Coronary artery (tissue), 2 donors: ENCODE data around the gene CNNM3.
A peak's percentile ranks its signal among the peaks of the same experiment; 100 is the strongest.
"Not testable (repeated sequence)": the region's sequence is repeated elsewhere in the genome, so short reads cannot be mapped to it uniquely, and the experiment has no call there.

Source experiments
- DNase-seq: peaks from one replicate; pipeline ENCODE4 v3.0.0-alpha.2; 2017; ENCODE audit warnings: low spot score
- H3K27ac ChIP-seq, 2 donors: fragments of 200-600 bp; sonication (generic); one replicate each; pipeline ENCODE4 v1.5.1; 2016 to 2019
- H3K4me3 ChIP-seq: fragments of 200-600 bp; sonication (generic); 2 replicates; pipeline ENCODE4 v1.5.1; 2016; ENCODE audit warnings: mild to moderate bottlenecking, moderate library complexity
- CTCF ChIP-seq: fragments of 200-600 bp; sonication (generic); IDR thresholded peaks from one replicate; pipeline ENCODE4 v1.5.1; 2019; ENCODE audit warnings: antibody characterized with exemption

Gene CNNM3

GRCh38 chr2:96800061-96801004 lies 15.7 kb upstream of the CNNM3 start:
- DNase-seq = no peak
- Histone ChIP-seq H3K4me3 (no peak overlapping the region), H3K27ac (no peak overlapping the region)
- no peak for TF ChIP-seq CTCF

GRCh38 chr2:96801005-96801785 lies 14.9 kb upstream of the CNNM3 start:
- H3K4me3 ChIP-seq = no peak overlapping the region
- H3K27ac ChIP-seq = no peak overlapping the region
- TF ChIP-seq CTCF = peak; percentile 80
- DNase-seq = no peak

GRCh38 chr2:96801786-96802595 lies 14.1 kb upstream of the CNNM3 start:
- DNase-seq = no peak
- TF ChIP-seq CTCF = no peak
- H3K27ac ChIP-seq = no peak overlapping the region
- no peak overlapping the region for H3K4me3 ChIP-seq

GRCh38 chr2:96802721-96803120 lies 13.3 kb upstream of the CNNM3 start:
- no peak for DNase-seq
- TF ChIP-seq CTCF = no peak
- Histone ChIP-seq H3K27ac (no peak overlapping the region), H3K4me3 (no peak overlapping the region)

- no peak overlapping the region for H3K4me3 ChIP-seq
- no peak for DNase-seq
- no peak for TF ChIP-seq CTCF
- no peak overlapping the region for H3K27ac ChIP-seq
Measured at GRCh38 chr2:96804986-96805385, 11.1 kb upstream of the CNNM3 start.

- not testable (repeated sequence) for H3K27ac ChIP-seq, H3K4me3 ChIP-seq, DNase-seq
Measured at GRCh38 chr2:96805946-96806345, 10.1 kb upstream of the CNNM3 start.
